Measurements from ENCODE around the gene FGFR4.
A peak's percentile ranks its signal among the peaks of the same experiment; 100 is the strongest.

FGFR4 gene

GRCh38 chr5:177133853-177134696 is 47.4 kb downstream of the FGFR4 start:
- Histone ChIP-seq H3K36me3 (ENCODE audit: insufficient read depth, low read length) (no peaks in the 10 kb centered on the region), H3K4me1 (ENCODE audit: insufficient read depth, low read length) (no peaks in the 10 kb centered on the region), H3K4me3 (ENCODE audit: low read length) (no peak overlapping the region), H2AFZ (ENCODE audit: low read depth, low read length) (peak overlapping the region; percentile 55), H3K27me3 (ENCODE audit: insufficient read depth, low read length) (peaks cover 2% of the 10 kb centered on the region), H3K9me3 (ENCODE audit: low read length) (no peaks in the 10 kb centered on the region)

GRCh38 chr5:177134697-177135225 is 48.0 kb downstream of the FGFR4 start:
- H3K27me3 ChIP-seq (ENCODE audit: insufficient read depth, low read length) = peaks cover 2% of the 10 kb centered on the region
- H3K36me3 ChIP-seq (ENCODE audit: insufficient read depth, low read length) = no peaks in the 10 kb centered on the region
- H2AFZ ChIP-seq (ENCODE audit: low read depth, low read length) = no peak overlapping the region
- no peaks in the 10 kb centered on the region for H3K9me3 ChIP-seq (ENCODE audit: low read length)
- no peaks in the 10 kb centered on the region for H3K4me1 ChIP-seq (ENCODE audit: insufficient read depth, low read length)
- no peak overlapping the region for H3K4me3 ChIP-seq (ENCODE audit: low read length)

GRCh38 chr5:177140312-177140711 is 53.6 kb downstream of the FGFR4 start:
- H3K4me1 ChIP-seq (ENCODE audit: insufficient read depth, low read length) = no peaks in the 10 kb centered on the region
- H3K4me3 ChIP-seq (ENCODE audit: low read length) = no peak overlapping the region
- H2AFZ ChIP-seq (ENCODE audit: low read depth, low read length) = no peak overlapping the region
- peaks cover 2% of the 10 kb centered on the region for H3K27me3 ChIP-seq (ENCODE audit: insufficient read depth, low read length)
- H3K9me3 ChIP-seq (ENCODE audit: low read length) = no peaks in the 10 kb centered on the region
- H3K36me3 ChIP-seq (ENCODE audit: insufficient read depth, low read length) = no peaks in the 10 kb centered on the region

- Histone ChIP-seq H3K4me1 (ENCODE audit: insufficient read depth, low read length) (no peaks in the 10 kb centered on the region), H3K36me3 (ENCODE audit: insufficient read depth, low read length) (no peaks in the 10 kb centered on the region), H2AFZ (ENCODE audit: low read depth, low read length) (no peak overlapping the region), H3K27me3 (ENCODE audit: insufficient read depth, low read length) (no peaks in the 10 kb centered on the region), H3K9me3 (ENCODE audit: low read length) (no peaks in the 10 kb centered on the region), H3K4me3 (ENCODE audit: low read length) (no peak overlapping the region)
Observed at GRCh38 chr5:177141496-177141895, 54.8 kb downstream of the FGFR4 start.

GRCh38 chr5:177142098-177142611 is 55.4 kb downstream of the FGFR4 start:
- Histone ChIP-seq H3K4me3 (ENCODE audit: low read length) (no peak overlapping the region), H2AFZ (ENCODE audit: low read depth, low read length) (no peak overlapping the region), H3K27me3 (ENCODE audit: insufficient read depth, low read length) (no peaks in the 10 kb centered on the region), H3K36me3 (ENCODE audit: insufficient read depth, low read length) (no peaks in the 10 kb centered on the region), H3K9me3 (ENCODE audit: low read length) (no peaks in the 10 kb centered on the region), H3K4me1 (ENCODE audit: insufficient read depth, low read length) (no peaks in the 10 kb centered on the region)

GRCh38 chr5:177142778-177143177 is 56.1 kb downstream of the FGFR4 start:
- no peaks in the 10 kb centered on the region for H3K4me1 ChIP-seq (ENCODE audit: insufficient read depth, low read length)
- H2AFZ ChIP-seq (ENCODE audit: low read depth, low read length) = no peak overlapping the region
- no peak overlapping the region for H3K4me3 ChIP-seq (ENCODE audit: low read length)
- H3K27me3 ChIP-seq (ENCODE audit: insufficient read depth, low read length) = no peaks in the 10 kb centered on the region
- no peaks in the 10 kb centered on the region for H3K9me3 ChIP-seq (ENCODE audit: low read length)
- H3K36me3 ChIP-seq (ENCODE audit: insufficient read depth, low read length) = no peaks in the 10 kb centered on the region

- no peaks in the 10 kb centered on the region for H3K27me3 ChIP-seq (ENCODE audit: insufficient read depth, low read length)
- no peak overlapping the region for H3K4me3 ChIP-seq (ENCODE audit: low read length)
- no peaks in the 10 kb centered on the region for H3K4me1 ChIP-seq (ENCODE audit: insufficient read depth, low read length)
- no peaks in the 10 kb centered on the region for H3K36me3 ChIP-seq (ENCODE audit: insufficient read depth, low read length)
- H2AFZ ChIP-seq (ENCODE audit: low read depth, low read length) = no peak overlapping the region
- H3K9me3 ChIP-seq (ENCODE audit: low read length) = no peaks in the 10 kb centered on the region
Observed at GRCh38 chr5:177146891-177147638, 60.4 kb downstream of the FGFR4 start.

Data from neuron (in vitro differentiated cells).